Embryonic facial prominence (tissue), 1 donor: ENCODE measurements around the gene COIL.

Source experiments
- DNase-seq: peaks from one replicate; pipeline ENCODE4 v3.0.0-alpha.2; 2016; ENCODE audit errors: extremely low spot score

Gene COIL

GRCh38 chr17:56909742-56910508, 50.9 kb downstream of the COIL start:
- no peak for DNase-seq

DNA sequence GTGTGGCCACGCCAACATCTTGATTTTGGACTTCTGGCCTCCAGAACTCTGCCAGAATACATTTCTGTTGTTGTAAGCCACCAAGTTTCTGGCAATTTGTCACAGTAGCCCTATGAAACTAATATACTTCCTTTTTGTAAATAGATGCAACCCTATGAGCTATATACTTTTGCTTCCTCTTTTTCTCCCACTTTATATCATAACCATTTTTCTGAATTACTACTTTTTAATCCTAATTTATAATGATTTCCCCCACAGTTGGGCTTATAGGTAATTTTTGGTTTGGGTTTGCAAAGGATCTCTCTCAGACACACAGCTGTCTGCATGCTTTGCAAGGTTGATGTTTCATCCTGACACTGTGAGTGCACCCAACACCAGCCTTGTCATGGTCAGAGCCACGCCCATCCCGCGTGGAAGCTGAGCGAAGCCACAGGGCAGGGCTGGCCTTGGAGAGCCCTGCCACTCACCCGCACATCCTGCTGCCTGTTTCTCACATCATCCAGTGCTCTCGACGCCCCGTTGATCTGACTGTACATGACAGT, 52.8 kb downstream of the COIL start:
- no peak for DNase-seq

GRCh38 chr17:56903560-56903959, 57.3 kb downstream of the COIL start:
- DNase-seq, result no peak

GRCh38 chr17:56902348-56902747, 58.5 kb downstream of the COIL start:
- DNase-seq, result no peak

DNA sequence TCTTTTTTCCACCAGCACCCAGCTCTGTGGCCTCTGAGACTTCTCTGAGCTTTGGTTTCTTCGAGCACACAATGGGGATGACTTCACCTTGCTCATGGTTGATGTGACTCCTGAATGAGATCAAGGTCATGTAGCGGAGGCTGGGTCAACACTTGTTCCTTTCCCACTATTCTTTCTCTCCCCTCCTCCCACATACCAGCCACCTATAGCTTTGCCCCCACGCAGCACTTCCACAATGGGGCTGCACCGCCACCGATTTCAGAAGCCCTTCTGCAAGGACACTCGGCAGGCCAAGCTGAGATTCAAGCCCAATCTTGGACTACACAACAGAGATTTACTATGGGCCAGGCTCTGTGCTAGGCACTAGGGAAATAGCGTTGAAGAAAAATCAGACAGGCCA, 61.4 kb downstream of the COIL start:
- DNase-seq, result no peak

DNA sequence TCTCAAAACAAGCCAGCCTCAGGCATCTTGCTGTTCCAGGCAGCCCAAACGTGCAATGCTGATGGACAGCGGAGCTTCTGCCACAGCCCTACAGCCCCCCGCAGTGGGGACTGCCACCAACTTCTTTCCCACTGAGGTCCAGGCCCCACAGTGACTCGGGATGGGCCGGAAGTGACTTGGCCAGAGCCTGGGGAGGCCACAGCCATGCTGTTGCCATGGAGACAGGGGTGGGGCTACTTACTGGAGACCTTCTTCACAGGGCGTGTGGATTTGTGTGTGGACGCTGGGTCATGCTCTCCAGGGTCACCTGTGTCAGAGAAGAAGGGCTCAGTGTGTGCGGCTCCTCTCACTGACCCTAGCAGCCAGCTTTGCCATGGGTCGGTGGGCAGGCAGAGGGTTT, 62.0 kb downstream of the COIL start:
- no peak for DNase-seq

DNA sequence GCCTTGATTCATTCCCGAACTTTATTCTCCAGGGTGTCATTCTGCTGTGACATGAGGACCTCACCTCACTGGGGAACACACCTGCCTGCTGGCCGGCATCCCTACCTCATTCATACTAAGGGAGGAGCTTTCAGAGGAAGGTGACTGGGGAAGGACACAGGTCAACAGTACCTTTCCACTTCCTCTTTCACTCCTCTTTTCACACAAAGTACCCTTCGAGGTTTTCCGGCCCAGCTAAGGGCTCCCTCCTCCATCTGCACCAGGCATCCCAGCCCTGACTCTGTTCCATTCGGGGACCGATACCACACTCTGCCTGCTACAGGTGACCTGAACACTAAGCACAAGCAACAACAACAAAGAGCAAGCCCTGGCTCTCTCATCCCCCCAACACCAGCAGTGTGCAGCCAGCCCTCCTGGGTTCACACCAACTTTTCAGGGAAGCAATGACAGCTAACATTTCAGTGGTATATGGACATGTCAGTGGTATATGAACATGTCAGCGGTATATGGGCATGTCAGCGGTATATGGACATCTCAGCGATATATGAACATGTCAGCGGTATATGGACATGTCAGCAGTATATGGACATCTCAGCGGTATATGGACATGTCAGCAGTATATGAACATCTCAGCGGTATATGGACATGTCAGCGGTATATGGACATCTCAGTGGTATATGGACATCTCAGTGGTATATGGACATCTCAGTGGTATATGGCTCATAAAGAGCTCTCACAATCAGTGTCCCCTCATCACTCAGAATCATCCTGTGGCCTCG, 63.0 kb downstream of the COIL start:
- no peak for DNase-seq

DNA sequence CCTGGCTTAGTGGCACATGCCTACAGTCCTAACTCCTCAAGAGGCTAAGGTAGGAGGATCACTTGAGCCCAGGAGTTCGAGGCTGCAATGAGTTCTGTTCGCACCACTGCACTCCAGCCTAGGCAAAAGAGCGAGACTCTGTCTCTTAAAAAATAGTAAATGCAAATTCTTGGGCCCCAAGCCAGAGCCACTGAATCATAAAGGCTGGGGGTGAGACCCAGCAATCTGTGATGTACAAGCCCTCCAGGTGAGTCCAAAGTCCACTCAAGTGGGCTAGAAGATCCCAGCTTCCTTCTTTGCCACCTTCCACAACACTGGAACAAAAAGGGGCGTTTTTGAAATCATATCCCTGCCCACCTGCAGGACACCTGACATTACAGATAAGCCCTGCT, 63.9 kb downstream of the COIL start:
- no peak for DNase-seq

GRCh38 chr17:56896217-56896967, 64.5 kb downstream of the COIL start:
- no peak for DNase-seq

GRCh38 chr17:56894859-56895455, 65.9 kb downstream of the COIL start:
- no peak for DNase-seq

DNA sequence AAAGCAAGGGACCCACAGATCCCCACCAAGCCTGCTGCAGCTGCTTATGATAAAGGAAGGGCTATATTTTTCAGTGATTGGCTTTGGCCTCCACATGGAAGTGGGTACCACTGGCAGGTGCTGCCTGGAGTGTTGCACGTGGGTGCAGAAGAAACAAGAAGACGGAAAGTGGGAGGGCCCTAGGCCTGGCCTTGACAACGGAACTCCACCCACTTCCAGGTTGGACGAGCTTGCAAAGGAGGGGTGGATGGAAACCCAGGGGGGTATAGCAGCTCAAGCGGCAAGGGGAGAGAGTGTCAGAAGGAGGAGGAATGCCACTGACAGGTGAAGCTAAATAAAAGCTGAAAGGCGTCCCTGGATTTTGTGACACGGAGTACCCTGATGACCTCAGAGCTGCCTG, 67.3 kb downstream of the COIL start:
- DNase-seq, result no peak

GRCh38 chr17:56892333-56892732, 68.5 kb downstream of the COIL start:
- DNase-seq, result no peak

GRCh38 chr17:56891751-56892150, 69.1 kb downstream of the COIL start:
- no peak for DNase-seq

GRCh38 chr17:56890906-56891674, 69.8 kb downstream of the COIL start:
- DNase-seq, result no peak

- no peak for DNase-seq
These were observed 70.5 kb downstream of the COIL start for GRCh38 chr17:56890390-56890789.
